ENCODE data around the gene MSMB.
"Not testable (repeated sequence)": the region's sequence is repeated elsewhere in the genome, so short reads cannot be mapped to it uniquely, and the experiment has no call there.

MSMB gene, protein sequence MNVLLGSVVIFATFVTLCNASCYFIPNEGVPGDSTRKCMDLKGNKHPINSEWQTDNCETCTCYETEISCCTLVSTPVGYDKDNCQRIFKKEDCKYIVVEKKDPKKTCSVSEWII

GRCh38 chr10:46046261-46046660 is at the start of gene MSMB:
Gene MSMB, minus strand, starts transcription at chr10:46046269. Its CDS starts 32 bp downstream, at chr10:46046237.
- DNase-seq (ENCODE audit: low spot score) = no peak
- TF ChIP-seq, protein P1, sequence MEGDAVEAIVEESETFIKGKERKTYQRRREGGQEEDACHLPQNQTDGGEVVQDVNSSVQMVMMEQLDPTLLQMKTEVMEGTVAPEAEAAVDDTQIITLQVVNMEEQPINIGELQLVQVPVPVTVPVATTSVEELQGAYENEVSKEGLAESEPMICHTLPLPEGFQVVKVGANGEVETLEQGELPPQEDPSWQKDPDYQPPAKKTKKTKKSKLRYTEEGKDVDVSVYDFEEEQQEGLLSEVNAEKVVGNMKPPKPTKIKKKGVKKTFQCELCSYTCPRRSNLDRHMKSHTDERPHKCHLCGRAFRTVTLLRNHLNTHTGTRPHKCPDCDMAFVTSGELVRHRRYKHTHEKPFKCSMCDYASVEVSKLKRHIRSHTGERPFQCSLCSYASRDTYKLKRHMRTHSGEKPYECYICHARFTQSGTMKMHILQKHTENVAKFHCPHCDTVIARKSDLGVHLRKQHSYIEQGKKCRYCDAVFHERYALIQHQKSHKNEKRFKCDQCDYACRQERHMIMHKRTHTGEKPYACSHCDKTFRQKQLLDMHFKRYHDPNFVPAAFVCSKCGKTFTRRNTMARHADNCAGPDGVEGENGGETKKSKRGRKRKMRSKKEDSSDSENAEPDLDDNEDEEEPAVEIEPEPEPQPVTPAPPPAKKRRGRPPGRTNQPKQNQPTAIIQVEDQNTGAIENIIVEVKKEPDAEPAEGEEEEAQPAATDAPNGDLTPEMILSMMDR (IDR thresholded peaks at IDR 0.05) = no peak
- no peak within 1 kb of the TSS for H3K27ac ChIP-seq
- no peak within 1 kb of the TSS for H3K4me3 ChIP-seq

- no peak overlapping the region for H3K27ac ChIP-seq
- TF ChIP-seq, protein P1 (IDR thresholded peaks at IDR 0.05) = no peak
Observed at GRCh38 chr10:46094931-46095750, 49.1 kb upstream of the MSMB start.

DNA sequence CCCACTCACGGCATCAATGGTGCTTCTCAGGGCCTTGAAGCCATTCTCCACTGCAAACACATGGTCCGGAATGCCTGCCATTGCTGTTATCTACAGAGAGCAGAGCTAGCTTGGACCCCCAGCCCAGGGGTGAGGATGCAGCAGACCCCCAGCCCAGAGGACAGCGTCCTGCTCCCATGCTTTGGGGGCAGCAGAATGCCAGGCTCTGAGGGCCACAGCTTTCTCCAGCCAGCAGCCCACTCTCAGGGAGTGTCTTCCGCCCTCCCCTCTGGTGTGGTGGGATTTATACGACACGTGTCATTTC is 48.1 kb upstream of the MSMB start:
- H3K4me3 ChIP-seq = no peak overlapping the region
- DNase-seq (ENCODE audit: low spot score) = peak; percentile 43
- TF ChIP-seq, protein P1 (IDR thresholded peaks at IDR 0.05) = no peak
- no peak overlapping the region for H3K27ac ChIP-seq

More at GRCh38 chr10:46094931-46095750, 49.1 kb upstream of the MSMB start:
- no peak overlapping the region for H3K4me3 ChIP-seq
- peak; percentile 60 for DNase-seq (ENCODE audit: low spot score)

DNA sequence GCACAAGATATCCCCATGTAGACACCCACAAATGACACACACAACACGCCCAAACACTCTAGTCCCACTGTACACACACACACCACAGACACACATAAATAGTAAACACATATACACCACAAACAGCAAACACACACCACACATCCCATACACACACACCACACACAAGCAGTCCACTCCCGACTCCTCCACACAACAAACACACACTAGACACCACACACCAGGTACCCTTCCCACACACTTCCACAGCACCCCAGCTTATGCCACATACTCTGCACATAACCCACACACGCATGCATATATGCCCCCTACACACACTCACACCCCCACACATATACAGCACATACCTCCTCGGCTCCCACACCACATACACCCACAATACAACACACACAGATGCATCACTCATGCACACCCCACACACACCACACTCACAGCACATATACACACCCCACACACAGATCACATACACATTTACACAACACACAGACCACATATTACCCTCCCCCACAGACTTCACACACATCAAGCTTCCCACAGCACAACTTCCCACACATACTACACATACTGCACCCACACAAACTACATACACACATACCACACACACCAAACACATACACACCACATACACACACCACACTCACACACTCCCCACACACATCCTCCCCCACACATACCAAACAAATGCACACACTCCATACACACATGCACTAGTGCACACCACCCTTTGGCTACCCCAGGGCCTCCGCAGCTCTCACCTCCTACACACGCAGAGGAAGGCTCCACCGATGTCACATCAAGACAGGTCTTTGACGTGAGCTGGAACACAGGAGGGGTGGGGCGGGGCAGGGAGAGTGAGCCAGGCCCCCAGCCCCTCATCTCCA is 47.5 kb upstream of the MSMB start:
- DNase-seq (ENCODE audit: low spot score) = peak; percentile 49
- H3K4me3 ChIP-seq, H3K27ac ChIP-seq: not testable (repeated sequence)

GRCh38 chr10:46092524-46093081 is 46.5 kb upstream of the MSMB start:
- no peak overlapping the region for H3K27ac ChIP-seq
- no peak overlapping the region for H3K4me3 ChIP-seq
- TF ChIP-seq, protein P1 (IDR thresholded peaks at IDR 0.05) = no peak
- peak; percentile 5 for DNase-seq (ENCODE audit: low spot score)

GRCh38 chr10:46091828-46092523 is 45.9 kb upstream of the MSMB start:
- H3K27ac ChIP-seq = no peak overlapping the region
- DNase-seq (ENCODE audit: low spot score) = peak; percentile 46
- TF ChIP-seq, protein P1 (IDR thresholded peaks at IDR 0.05) = no peak
- no peak overlapping the region for H3K4me3 ChIP-seq
